SKM-1 treated with dmso at 0.1 percent for 144 hours (cell line): ENCODE data around the gene AMOT.

Experiments used
- DNase-seq: peaks from one replicate; lab custom pipeline; 2025; ENCODE audit not compliant: unreplicated experiment; lab: John Stamatoyannopoulos, UW

The AMOT gene

GRCh38 chrX:112839856-112840255, 775 bp downstream of the AMOT start:
- no peak for DNase-seq

- no peak for DNase-seq
These were observed 3.1 kb downstream of the AMOT start for GRCh38 chrX:112837531-112837930.

- DNase-seq: no peak
These were observed 5.6 kb downstream of the AMOT start for GRCh38 chrX:112835019-112835418.

- no peak for DNase-seq
These were observed 6.4 kb downstream of the AMOT start for GRCh38 chrX:112834031-112834845.

GRCh38 chrX:112832481-112833095, 8.0 kb downstream of the AMOT start:
- no peak for DNase-seq

- DNase-seq: no peak
These were observed 10.1 kb downstream of the AMOT start for GRCh38 chrX:112830540-112830939.

- no peak for DNase-seq
These were observed 13.2 kb downstream of the AMOT start for GRCh38 chrX:112827292-112827903.

GRCh38 chrX:112826023-112826422, 14.6 kb downstream of the AMOT start:
- no peak for DNase-seq

- no peak for DNase-seq
These were observed 17.7 kb downstream of the AMOT start for GRCh38 chrX:112822892-112823291.

- DNase-seq: no peak
These were observed 20.0 kb downstream of the AMOT start for GRCh38 chrX:112820364-112821268.

- no peak for DNase-seq
These were observed 20.8 kb downstream of the AMOT start for GRCh38 chrX:112819813-112820212.

- no peak for DNase-seq
These were observed 21.5 kb downstream of the AMOT start for GRCh38 chrX:112819008-112819640.

GRCh38 chrX:112818114-112819007, 22.3 kb downstream of the AMOT start:
- DNase-seq: no peak

- DNase-seq: no peak
These were observed 23.7 kb downstream of the AMOT start for GRCh38 chrX:112816908-112817307.

- no peak for DNase-seq
These were observed 26.1 kb downstream of the AMOT start for GRCh38 chrX:112814496-112814895.

- DNase-seq: no peak
These were observed 27.9 kb downstream of the AMOT start for GRCh38 chrX:112812741-112813140.

- DNase-seq: no peak
These were observed 31.9 kb downstream of the AMOT start for GRCh38 chrX:112808651-112809195.

GRCh38 chrX:112808007-112808406, 32.6 kb downstream of the AMOT start:
- DNase-seq: no peak

GRCh38 chrX:112803060-112803459, 37.6 kb downstream of the AMOT start:
- no peak for DNase-seq
